T-helper 1 cell (primary cell): ENCODE data around the gene CCDC197.

ENCODE experiments used
- DNase-seq, 5 donors: peaks; one replicate each; pipeline ENCODE4 v3.0.0-alpha.2; 2012 to 2020

CCDC197 gene

DNA sequence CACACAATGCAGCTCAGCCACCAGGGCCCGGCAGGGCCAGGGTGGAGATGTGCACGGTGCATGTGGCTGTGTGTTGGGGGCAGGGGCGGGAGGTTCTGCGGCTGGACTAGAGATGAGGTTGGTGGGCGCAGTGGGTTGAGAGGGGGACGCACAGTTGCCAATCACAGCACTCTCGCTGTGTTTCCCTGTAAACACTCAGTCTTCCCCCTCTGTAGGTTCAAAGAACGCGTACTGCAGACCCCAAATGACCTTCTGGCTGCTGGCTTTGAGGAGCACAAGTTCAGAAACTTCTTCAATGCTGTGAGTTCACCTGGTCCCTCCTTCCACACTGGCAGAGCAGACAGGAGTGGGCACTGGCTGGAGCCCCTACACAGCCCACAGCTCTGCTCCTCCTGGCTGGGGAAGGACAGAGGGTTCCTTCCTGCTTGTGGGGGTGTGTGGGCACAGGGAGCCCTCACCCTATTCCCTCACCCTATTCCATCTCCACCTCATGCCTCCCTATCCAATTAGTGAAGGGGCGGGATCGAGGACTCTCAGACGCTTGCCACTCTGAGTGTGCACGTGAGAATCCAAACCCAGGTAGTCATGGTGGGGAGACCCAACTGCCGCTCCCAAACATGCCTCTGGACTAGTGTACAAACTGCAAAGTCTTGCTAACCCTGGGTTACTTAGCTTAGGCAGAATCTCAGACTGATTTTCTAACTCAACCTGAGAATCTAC lies 46.8 kb downstream of the CCDC197 start:
- DNase-seq, result no peak

DNA sequence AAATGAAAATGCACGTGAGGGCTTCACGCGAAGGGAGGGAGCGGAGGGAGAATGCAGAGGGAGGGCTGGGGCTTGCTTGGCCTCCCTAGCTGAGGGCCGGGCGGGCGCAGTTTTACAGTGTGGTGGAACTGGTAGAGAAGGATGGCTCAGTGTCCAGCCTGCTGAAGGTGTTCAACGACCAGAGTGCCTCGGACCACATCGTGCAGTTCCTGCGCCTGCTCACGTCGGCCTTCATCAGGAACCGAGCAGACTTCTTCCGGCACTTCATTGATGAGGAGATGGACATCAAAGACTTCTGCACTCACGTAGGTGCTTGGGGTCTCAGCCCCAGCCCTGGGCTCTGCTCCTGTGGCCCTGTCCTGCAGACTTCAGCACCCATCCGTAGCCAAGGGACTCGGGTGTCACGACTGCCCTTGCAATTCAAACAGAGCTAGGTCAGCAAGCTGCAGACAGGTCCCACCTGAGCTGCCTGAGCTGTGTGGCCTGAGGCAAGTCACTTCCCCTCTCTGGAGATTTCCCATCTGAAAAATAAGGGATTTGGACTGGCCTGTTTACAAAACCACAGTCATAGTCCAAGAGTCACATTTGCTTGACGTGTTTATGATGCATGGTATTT lies 47.5 kb downstream of the CCDC197 start:
- no peak for DNase-seq

DNA sequence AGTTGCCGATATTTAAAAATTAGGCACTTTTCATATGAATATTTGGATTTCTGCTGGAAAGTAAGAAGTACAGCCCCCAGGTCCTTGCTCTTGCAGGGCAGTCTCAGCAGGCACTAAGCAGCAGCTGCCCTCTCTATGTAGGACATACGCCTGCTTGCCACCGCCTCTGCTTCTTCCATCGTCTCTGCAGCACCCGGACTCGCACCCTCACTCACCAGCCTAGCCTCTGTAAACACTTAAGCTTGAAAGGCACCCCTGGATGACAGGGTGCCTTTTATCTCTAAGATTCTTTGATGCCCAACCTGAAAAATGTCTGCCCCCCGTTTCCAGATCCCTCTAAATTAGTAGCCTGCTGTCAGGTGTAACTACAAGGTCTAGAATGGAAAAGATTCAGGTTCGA lies 48.0 kb downstream of the CCDC197 start:
- no peak for DNase-seq

DNA sequence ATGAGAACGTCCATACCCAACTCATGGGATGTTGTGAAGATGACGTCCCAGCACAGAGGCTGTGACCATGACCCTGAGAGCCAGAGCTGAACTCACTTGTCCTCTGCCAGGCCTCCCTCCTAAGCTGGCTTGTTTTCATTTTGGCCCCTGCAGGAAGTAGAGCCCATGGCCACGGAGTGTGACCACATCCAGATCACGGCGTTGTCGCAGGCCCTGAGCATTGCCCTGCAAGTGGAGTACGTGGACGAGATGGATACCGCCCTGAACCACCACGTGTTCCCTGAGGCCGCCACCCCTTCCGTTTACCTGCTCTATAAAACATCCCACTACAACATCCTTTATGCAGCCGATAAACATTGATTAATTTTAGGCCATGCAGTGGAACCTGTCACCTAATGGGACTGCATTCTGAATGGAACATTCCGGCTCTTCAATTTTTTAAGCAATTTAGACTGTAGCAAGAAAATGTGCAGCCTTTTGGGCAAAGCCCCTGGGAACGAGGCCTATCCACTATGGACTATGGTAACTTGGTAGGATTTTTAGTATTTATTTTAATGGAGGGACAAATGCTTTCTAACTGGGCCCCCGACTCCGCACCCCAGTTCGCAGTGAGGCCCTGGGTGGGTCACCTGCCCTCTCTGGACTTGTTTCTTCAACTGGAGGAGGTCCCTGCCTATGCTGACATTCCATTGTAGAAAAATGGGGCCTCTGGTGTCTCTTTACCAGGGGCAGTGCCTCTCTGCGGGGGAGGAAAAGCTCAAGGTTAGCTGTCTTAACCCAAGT lies 48.7 kb downstream of the CCDC197 start:
- no peak for DNase-seq

DNA sequence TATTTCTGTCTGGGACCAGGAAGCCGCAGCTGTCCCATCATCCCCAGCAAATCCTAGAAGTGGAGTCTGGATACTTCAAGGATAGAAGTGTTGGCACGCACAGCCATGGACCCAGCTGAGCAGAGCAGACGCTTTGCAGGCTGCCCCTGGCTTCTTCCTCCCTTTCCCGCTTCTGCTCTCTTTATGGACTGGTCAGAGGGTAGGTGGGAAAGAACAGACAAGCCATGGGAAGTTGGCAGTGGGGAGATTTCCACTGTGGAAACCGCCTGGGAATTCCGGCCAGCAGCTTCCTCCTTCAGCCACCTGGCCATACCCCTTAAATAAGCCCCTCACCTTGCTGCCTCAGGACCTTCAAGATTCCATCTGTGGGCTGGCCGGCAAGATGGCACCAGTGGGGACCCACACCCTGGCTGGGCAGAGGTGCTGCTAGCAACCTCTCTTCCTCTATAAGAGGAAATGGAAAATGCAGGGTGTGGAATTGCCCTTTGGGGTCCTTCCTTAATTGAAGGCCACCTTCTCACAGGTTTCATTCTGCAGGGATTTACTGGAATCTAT lies 49.7 kb downstream of the CCDC197 start:
- no peak for DNase-seq

GRCh38 chr14:94047581-94047980 lies 50.5 kb downstream of the CCDC197 start:
- DNase-seq, result no peak

DNA sequence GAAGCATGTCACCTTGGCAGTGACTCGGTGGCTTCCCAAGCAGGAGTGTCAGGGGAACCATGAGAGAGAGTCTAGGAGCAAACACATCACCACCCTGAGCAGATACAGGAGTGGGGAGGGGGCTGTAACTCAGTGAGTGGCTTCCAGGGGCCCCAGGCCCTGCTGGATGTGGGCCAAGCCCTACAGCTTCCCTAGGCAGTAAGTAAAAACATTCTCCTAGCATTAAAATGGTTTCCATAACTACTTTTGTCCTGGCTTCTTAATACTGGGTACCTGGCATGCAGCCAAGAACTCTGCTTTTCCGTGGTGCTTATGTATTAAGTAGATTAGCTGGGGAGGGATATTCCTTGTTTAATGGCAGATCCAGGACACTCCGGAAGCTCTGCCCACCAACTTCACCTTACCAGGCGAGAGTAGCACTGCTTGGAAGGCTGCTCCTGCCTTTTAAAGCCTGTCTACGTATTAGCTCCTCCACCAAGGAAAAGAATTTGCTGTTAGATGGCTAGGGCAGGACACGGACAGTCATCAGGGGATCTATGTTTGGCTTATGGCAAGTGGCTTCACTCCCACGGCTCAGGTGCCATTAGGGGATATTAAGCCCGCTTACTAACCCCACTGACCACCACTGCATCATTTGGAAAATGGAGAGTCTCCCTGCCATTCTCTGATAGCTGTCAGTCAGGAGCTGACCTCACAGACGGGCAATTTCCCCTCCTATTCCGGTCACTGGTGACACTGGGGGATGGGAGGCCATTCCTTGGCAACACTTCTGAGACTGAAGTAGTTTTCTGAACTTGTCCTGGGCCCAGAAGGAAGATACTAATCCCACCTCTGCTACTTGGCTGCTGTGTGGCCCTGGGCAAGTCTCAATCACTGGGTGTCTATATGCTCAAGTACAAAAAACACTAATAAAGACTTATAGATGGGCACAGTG lies 51.9 kb downstream of the CCDC197 start:
- no peak for DNase-seq

DNA sequence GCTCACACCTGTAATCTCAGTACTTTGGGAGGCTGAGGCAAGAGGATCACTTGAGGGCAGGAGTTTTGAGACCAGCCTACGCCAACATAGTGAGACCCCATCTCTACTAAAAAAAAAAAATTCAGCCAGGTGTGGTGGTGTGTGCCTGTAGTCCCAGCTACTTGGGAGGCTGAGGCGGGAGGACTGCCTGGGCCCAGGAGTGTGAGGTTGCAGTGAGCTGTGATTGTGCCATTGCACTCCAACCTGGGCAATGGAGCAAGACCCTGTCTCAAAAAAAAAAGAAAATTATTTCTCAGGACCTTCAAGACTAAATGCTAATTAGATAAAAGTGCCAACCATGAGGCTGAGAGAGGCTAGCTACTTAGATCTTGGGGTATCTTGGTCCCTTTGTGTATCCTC lies 52.5 kb downstream of the CCDC197 start:
- no peak for DNase-seq

DNA sequence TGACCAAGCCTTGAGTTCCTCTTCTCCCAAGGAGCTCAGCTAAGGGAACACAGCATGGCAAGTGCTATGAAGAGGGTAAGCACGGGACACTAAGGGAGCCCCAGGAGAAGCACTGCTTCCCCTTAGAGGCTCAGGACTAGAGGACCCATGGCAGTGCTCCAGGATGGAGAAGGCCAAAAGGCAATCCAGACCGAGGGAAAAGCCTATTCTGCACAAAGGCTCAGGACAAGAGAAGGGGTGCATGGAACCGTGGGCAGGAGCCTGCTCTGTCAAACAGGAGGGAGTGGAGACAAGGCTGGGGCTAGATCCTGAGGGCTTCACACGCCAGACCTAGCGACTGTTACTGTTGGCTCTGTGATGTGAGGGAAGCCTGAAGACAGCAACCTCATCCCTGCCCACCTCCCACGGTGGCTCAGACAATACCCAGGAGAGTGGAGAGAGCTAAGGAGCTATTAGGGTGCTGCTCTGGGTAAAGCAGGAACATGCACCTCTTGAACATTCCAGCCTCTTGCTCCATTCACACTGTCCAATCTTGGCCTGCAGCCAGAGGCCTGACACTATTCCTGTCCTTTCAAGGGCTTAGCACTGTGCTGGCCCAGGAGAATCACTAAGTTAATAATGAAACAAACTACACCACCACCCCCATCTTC lies 53.3 kb downstream of the CCDC197 start:
- DNase-seq, result no peak

DNA sequence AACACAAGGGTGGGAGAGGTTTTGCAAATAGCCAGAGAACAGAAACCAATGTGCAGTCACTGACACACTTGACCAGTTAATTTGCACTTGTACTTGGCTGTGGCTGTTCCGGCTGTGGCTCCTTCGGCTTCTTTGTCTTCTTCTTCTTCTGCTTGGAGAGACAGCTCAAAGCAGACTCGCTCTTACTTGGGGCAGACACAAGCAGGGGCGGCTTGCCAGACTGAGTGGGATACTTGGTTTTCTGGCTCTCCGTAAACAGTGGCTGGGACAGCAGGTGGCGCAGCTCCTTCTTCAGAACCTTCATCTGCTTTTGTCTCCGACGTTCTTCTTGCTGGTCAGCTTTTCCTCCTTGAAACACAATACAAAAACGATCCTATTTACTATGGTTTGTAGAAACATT lies 54.0 kb downstream of the CCDC197 start:
- no peak for DNase-seq

DNA sequence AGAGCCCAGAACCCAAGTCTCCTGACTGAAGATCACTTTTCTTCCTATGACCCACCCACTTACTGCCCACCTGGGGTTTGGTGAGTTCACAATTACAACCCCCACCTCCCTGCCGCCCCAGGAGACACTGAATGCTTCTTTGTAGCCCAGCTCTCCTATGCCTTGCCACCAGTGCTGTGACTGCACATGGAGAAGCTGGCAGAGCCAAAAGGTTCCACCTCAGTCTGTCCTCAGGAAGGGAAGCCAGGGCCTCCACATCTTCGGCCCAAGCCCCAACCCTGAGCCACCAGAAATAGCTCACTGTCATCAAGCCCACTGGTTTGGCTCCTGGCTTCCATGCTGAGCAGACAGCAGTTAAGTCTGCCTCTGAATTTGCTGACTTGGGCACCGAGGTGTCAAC lies 54.7 kb downstream of the CCDC197 start:
- DNase-seq, result no peak

- DNase-seq, result no peak
Observed at GRCh38 chr14:94052199-94052598, 55.1 kb downstream of the CCDC197 start.

DNA sequence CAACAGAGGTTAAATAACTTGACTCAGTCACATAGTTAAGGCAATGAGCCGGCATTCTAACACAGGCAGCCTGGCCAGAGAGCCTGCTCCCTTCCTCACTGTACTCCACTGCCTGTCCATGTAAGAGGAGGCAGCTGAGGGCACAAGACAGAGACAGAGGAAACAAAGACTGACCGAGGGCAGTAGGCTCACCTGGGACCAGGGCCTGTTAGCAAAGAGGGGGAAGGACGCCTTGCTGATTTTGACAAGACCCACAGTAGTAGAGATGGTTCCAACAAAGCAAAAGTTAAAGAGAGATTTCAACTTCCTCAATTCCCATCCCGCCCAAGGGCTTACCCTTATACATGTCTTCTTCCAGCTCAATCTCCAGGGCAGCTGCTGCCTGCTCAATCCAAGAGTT lies 55.6 kb downstream of the CCDC197 start:
- no peak for DNase-seq

DNA sequence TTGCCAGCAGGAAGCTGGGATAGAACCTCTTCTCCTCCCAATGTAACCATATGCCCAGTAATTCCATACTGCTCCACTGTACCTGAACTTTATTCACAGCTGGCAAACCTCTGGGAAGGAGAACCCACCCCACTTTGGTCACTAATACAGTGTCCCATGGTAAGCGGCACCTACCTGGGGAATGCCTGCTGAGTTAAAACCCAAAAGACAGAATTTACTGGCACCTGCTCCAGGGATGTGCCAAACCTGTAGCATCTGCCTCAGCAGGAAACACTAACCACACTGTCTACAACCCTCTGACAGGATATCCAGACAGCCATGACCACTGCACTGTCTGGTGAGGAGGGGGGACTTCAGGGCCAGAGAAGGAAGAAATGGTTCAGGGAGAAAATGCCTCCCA lies 57.3 kb downstream of the CCDC197 start:
- DNase-seq, result no peak

DNA sequence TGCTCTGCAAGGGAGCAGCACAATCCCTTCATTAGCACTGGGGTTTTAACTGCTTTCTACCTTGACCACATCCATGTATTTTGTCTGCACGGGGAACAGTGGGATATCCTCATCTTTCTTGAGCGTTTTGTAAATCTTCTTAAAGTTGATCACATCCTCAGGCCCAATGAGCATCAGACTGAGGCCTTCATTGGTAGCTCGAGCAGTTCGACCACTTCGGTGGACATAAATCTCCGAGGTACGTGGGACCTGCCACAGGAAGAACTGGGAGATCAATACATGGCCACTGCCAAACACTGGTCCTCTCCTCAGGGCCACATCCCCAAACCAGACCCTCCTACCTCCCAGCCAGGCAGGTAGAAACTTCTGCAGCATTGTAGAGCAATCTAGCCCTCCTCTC lies 57.8 kb downstream of the CCDC197 start:
- no peak for DNase-seq

GRCh38 chr14:94056579-94057308 lies 59.6 kb downstream of the CCDC197 start:
- peak in 1 of 5 donors; percentile 45 for DNase-seq

DNA sequence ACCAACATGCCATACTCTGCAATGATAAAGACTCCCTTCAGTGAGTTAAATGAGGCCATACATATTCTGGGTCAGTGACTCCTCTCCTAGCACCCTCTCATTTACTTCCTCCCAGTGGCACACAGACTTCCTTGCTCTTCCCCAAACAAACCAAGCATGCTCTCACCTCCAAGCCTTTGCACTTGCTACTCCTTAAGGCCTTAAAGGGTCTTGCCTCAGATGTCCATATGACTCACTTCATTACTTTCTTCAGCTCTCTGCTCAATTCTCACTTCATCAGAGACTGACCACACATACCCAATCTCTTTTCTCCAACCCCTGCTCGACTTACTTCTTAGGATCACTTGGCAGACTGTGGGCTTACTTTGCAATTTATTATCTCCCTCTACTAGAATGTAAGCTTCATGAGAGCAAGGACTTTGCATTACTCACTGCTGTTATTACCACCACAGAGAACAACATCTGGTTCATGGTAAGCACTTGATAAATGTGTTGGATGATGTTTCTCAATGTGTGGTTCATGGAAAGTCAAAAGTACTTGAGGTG lies 61.1 kb downstream of the CCDC197 start:
- no peak for DNase-seq
